ENCODE results near the gene BIN1.

DNA sequence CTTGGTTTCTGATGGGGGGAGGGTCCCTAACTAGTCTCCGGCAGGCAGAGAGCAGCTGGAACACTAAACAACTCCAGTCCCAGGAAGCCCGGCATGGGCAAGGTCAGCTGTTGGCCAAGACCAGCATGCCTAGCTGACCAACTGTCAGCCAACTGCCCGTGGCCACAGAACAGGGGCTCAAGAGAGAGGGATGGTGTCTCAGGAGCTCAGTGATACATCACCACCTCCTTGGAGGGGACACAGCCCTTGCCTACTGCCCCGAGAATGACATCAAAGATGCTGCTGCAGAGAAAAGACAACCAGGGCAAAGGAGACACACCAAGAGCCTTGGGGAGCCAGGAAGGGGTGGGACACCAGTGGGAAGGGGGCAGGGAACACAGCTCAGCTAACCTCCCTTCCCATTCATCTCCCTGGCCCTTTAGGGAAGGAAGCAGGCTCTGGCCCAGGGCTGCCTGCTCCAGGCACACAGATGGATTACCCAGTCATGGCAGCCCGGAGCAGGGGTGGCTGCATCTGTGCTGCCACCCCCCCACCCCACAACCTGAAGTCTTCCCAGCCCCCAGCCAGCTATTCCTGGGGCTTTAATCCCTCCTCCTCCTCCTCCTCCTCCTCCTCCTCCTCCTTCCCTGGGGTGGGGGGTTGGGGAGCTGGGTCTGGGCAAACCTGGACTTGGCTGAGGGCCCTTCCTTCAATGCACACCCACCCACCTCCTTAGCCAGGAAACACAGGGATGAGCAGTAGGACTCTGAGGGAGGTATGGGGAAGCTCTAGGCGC, 1.9 kb downstream of the BIN1 start:
- TF ChIP-seq, protein P1, sequence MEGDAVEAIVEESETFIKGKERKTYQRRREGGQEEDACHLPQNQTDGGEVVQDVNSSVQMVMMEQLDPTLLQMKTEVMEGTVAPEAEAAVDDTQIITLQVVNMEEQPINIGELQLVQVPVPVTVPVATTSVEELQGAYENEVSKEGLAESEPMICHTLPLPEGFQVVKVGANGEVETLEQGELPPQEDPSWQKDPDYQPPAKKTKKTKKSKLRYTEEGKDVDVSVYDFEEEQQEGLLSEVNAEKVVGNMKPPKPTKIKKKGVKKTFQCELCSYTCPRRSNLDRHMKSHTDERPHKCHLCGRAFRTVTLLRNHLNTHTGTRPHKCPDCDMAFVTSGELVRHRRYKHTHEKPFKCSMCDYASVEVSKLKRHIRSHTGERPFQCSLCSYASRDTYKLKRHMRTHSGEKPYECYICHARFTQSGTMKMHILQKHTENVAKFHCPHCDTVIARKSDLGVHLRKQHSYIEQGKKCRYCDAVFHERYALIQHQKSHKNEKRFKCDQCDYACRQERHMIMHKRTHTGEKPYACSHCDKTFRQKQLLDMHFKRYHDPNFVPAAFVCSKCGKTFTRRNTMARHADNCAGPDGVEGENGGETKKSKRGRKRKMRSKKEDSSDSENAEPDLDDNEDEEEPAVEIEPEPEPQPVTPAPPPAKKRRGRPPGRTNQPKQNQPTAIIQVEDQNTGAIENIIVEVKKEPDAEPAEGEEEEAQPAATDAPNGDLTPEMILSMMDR (optimal IDR thresholded peaks at IDR 0.05 in 1 of 3, IDR thresholded peaks at IDR 0.05 in 1 of 3, conservative IDR thresholded peaks at IDR 0.05 in 1 of 3; ENCODE audit: extremely low read depth in 1 of 3, insufficient read depth in 2 of 3, low read length in 3 of 3), result no peak
- TF ChIP-seq EZH2 (IDR thresholded peaks at IDR 0.05; ENCODE audit: low read length), result no peak
